Measurements from ENCODE around the gene CYP2W1.
"Not testable (repeated sequence)": the region's sequence is repeated elsewhere in the genome, so short reads cannot be mapped to it uniquely, and the experiment has no call there.

CYP2W1 gene

GRCh38 chr7:1028775-1029636, 46.0 kb downstream of the CYP2W1 start:
- Mint-ChIP-seq H3K9me3 (no peaks in the 10 kb centered on the region), H3K36me3 (peaks cover 6% of the 10 kb centered on the region), H3K27ac (peak overlapping the region; percentile 88), H3K4me3 (peak overlapping the region; percentile 73), H3K4me1 (peaks cover 50% of the 10 kb centered on the region)
- peak; percentile 33 to 75 for DNase-seq (ENCODE audit: low spot score in 2 of 2)
- peak; percentile 88 for ATAC-seq

GRCh38 chr7:1029637-1030443, 46.9 kb downstream of the CYP2W1 start:
- peak overlapping the region; percentile 73 for H3K4me3 Mint-ChIP-seq
- peaks cover 59% of the 10 kb centered on the region for H3K4me1 Mint-ChIP-seq
- no peak overlapping the region for H3K27ac Mint-ChIP-seq
- ATAC-seq, result no peak
- H3K9me3 Mint-ChIP-seq, result no peaks in the 10 kb centered on the region
- peaks cover 6% of the 10 kb centered on the region for H3K36me3 Mint-ChIP-seq
- DNase-seq (ENCODE audit: low spot score in 2 of 2), result no peak

- DNase-seq (ENCODE audit: low spot score in 2 of 2) (no peak), ATAC-seq (no peak)
- Mint-ChIP-seq H3K9me3 (no peaks in the 10 kb centered on the region), H3K4me3 (peak overlapping the region; percentile 73), H3K27ac (no peak overlapping the region), H3K36me3 (peaks cover 6% of the 10 kb centered on the region), H3K4me1 (peaks cover 60% of the 10 kb centered on the region)
Observed at GRCh38 chr7:1030444-1031070, 47.6 kb downstream of the CYP2W1 start.

- DNase-seq (ENCODE audit: low spot score in 2 of 2) (no peak), ATAC-seq (no peak)
- peaks cover 6% of the 10 kb centered on the region for H3K36me3 Mint-ChIP-seq
- no peaks in the 10 kb centered on the region for H3K9me3 Mint-ChIP-seq
- H3K27ac Mint-ChIP-seq, result no peak overlapping the region
- peaks cover 55% of the 10 kb centered on the region for H3K4me1 Mint-ChIP-seq
- no peak overlapping the region for H3K4me3 Mint-ChIP-seq
Observed at GRCh38 chr7:1031716-1032455, 48.9 kb downstream of the CYP2W1 start.

- H3K27ac Mint-ChIP-seq, result peak overlapping the region; percentile 83
- no peak for DNase-seq (ENCODE audit: low spot score in 2 of 2)
- H3K36me3 Mint-ChIP-seq, result peaks cover 6% of the 10 kb centered on the region
- no peak overlapping the region for H3K4me3 Mint-ChIP-seq
- peaks cover 49% of the 10 kb centered on the region for H3K4me1 Mint-ChIP-seq
- no peaks in the 10 kb centered on the region for H3K9me3 Mint-ChIP-seq
- no peak for ATAC-seq
Observed at GRCh38 chr7:1032536-1033181, 49.7 kb downstream of the CYP2W1 start.

GRCh38 chr7:1033546-1034145, 50.7 kb downstream of the CYP2W1 start:
- H3K4me1 Mint-ChIP-seq, result peaks cover 49% of the 10 kb centered on the region
- no peak for ATAC-seq
- H3K9me3 Mint-ChIP-seq, result no peaks in the 10 kb centered on the region
- peaks cover 4% of the 10 kb centered on the region for H3K36me3 Mint-ChIP-seq
- H3K27ac Mint-ChIP-seq, result peak overlapping the region; percentile 83
- no peak for DNase-seq (ENCODE audit: low spot score in 2 of 2)
- no peak overlapping the region for H3K4me3 Mint-ChIP-seq

- H3K36me3 Mint-ChIP-seq; H3K4me3 Mint-ChIP-seq; ATAC-seq; H3K27ac Mint-ChIP-seq; H3K9me3 Mint-ChIP-seq; DNase-seq (ENCODE audit: low spot score in 2 of 2): not testable (repeated sequence)
- H3K4me1 Mint-ChIP-seq, result peaks cover 39% of the 10 kb centered on the region
Observed at GRCh38 chr7:1034769-1035168, 51.8 kb downstream of the CYP2W1 start.

GRCh38 chr7:1036164-1036928, 53.4 kb downstream of the CYP2W1 start:
- H3K36me3 Mint-ChIP-seq; H3K9me3 Mint-ChIP-seq; H3K4me3 Mint-ChIP-seq; H3K27ac Mint-ChIP-seq; ATAC-seq; DNase-seq (ENCODE audit: low spot score in 2 of 2): not testable (repeated sequence)
- H3K4me1 Mint-ChIP-seq, result peaks cover 32% of the 10 kb centered on the region

Data from stimulated activated effector memory CD8-positive, alpha-beta T cell treated with anti-CD3 and anti-CD28 coated beads, Interleukin-12 subunit alpha, Interleukin-12 subunit beta, amount 100 ng/mL, for 72 hours (primary cell).